Pulmonary artery endothelial cell (primary cell): ENCODE data around the gene BRD3. TPM values are rescaled to one million over a fixed set of nuclear protein-coding genes. Genes with fewer than 3 reads are reported as not detected.
"Not testable (repeated sequence)": the region's sequence is repeated elsewhere in the genome, so short reads cannot be mapped to it uniquely, and the experiment has no call there.

Source experiments
- DNase-seq: peaks from one replicate; pipeline ENCODE4 v3.0.0-alpha.2; 2011; ENCODE audit warnings: low read depth, low spot score
- total RNA-seq: library from RNA; depleted of rRNA; stranded (reverse); fragments of >200 nt; gene quantifications from 2 replicates; pipeline ENCODE4 v1.2.3, GENCODE V29; 2014

Gene BRD3
- total RNA-seq, 1 donor from 2014 or later = 10.0 TPM

DNA sequence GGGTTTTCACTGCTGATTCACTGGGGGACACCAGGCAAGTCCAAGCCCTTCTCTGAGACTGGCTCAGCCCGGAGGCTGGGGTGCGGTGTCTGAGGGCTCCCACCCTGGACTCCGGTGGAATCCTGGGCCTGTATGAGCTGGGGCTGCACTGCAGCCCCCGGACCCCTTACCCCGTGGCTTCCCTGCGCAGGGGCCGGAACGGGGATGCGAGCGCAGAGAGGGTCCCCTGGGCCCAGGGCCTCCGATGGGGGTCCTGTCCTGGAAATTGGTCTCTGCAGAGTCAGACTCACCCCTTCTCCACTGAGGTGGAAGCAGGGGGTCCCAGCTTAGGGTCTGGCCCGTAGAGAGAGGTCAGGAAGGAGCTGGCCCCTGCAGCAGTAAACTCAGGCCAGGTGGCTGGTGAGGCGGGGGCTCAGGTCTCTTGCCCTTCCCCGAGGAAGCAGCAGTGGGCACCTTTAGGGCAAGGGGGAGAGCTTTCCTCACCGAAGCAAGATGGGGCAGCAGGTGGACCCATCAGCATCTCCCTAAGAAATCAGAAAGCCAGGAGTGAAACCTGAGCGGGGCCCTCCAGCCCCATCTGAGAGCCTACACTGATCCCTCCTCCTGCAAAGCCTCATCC, 74.1 kb downstream of the BRD3 start:
- no peak for DNase-seq

DNA sequence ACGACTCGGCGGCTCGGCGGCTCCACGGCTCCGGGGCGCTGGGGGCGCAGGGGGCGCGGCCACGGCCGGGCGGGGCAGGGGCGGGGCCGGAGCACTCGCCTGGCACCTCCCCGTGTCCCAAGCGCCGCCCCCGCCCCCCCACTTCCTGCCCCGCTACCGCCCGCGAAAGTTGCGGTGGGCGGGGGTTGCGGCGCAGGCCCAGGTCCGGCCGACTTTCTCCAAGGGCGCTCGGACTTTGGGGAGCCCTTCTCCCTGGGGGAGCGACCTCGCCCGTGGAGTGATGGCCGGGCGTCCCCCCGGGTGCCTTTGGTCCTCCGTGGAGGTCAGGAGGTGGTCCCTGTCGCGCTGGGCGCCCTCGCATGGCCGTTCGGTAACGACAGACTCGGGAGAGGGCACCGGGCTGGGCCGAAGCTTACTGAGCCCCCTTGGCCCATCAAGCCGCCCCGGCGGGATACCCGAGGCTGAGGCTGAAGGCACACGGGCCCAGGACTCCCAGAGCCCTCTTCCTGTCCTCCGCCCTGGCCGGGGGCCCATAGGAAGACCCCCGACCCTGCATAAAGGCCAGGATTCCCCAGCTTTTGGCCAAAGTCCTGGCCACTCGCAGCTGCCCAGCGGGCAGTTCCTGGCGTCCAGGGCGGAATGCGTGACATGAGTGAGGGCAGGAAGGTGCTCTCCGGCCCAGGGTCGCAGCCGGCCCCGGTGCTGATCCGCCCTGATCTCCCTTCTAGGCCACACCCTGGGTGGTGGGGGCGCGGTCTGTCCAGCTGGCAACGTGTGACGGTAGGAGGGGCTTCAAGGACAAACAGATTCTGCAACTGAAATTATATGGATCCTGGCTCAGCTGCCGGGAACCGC, 74.8 kb downstream of the BRD3 start:
- DNase-seq = no peak

GRCh38 chr9:133991964-133992779, 75.7 kb downstream of the BRD3 start, which contains the start of gene VAV2:
Gene VAV2, minus strand, starts transcription at chr9:133992324. Its CDS starts 46 bp downstream, at chr9:133992278.
- no peak for DNase-seq

- no peak for DNase-seq
Observed at GRCh38 chr9:133991214-133991921, 76.5 kb downstream of the BRD3 start.

DNA sequence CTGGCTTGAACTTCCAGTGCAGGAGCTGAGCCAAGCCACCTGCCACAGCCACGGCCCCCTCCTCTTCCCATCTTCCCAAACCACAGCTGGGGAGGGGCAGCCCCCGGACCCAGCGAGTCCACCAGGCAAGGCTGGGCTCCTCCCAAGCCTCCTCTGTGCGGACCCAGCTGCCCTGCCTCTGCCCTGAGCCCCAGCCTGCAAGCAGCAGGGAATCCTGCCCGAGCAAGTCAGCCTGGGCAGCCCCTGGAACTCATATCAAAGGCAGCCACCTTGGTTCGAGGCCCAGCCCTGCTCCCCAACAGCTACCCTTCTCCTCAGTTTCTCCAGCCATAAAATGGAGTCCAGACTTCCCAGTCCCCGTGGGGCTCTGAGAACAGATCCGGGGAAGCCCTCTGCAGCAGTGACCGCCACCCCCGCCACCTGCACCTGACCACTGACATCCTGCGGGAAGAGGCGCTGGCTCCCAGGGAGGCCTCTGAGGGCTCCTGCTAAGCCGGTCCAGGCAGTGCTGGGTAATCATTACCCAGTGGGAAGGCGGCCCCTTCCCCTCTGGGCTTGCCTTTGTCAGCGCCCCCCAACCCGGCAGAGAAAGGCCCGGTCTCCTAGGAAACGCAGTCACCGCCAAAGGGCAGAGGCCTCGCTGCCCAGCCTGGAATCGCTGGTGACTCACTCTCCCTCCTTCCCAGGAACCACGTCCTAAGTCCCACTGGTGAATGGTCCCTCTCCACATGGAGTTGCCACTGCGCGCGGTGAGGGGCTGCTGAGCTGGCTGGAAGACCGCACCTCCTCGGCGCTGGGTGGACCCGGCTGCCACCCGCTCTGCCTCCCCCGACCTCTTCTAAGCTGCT, 77.2 kb downstream of the BRD3 start:
- DNase-seq = peak; percentile 37

DNA sequence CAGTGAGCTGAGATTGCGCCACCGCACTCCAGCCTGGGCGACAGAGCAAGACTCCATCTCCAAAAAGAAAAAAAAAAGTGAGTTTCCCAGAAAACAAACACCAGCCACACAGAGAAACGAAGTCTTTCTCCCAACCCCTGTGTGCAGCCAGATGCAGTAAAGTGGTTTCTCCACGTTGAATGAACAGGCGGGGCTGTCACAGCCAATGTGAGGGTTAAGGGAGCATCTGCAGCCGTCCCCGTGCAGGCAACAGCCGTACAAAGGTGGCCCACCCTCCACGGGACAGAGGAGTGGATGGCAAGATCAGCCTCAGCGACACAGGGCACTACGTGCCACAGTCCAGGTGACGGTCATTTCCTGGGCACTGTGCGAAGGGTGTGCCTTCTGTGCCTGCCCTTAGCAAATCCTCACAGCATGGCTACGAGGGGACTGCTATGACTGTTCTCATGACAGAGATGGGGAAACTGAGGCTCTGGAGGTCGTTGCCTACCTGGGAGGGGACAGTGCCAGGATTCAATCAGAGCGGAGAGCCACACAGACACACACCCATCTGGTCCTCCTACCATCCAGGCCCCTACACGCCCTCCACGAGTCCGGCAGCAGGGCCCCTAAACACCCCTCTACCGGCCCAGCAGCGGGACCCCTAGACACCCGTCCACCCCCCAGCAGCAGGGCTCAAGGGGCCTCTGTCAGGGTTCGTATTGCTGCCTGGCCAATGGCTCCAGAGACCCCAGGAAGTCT, 78.0 kb downstream of the BRD3 start:
- DNase-seq = no peak

DNA sequence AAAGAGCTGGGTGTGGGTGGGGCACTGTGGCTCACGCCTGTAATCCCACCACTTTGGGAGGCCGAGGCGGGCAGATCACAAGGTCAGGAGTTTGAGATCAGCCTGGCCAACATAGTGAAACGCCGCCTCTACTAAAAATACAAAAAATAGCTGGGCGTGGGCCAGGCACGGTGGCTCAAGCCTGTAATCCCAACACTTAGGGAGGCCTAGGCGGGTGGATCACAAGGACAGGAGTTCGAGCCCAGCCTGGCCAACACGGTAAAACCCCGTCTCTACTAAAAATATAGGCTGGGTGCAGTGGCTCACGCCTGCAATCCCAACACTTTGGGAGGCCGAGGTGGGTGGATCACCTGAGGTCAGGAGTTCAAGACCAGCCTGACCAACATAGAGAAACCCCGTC, 79.1 kb downstream of the BRD3 start:
- DNase-seq = not testable (repeated sequence)

GRCh38 chr9:133987946-133988665, 79.7 kb downstream of the BRD3 start:
- DNase-seq = no peak

GRCh38 chr9:133987446-133987788, 80.4 kb downstream of the BRD3 start:
- no peak for DNase-seq

DNA sequence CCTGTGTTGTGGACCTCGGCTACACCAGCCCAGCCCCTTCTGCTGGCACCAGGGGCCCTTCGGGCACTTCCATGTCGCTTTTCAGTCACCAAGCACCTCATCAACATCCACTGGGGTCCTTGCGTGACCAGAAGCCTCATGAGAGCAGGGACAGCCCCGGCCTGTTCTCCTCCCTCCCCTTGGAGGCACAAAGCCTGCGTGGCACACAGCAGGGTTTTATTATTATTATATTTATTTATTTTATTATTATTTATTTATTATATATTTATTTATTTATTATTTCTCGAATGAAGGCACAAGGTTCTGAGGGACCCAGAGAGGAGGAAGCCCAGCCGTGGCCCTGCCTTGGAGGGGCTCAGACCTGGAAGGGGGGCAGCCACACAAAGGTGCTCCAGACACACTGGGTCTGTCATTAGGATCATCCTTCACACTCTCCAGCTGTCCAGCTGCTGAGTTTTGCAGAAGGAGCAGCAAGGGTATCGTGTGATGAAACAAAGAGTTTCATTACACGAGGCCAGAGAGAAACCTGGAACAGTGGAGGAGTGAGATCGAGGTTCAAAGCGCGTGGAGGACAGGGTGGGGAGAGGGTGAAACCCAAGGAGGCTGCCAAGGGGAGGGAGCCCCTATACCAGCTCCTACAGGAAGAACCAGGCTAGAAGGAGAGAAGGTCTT, 80.9 kb downstream of the BRD3 start:
- no peak for DNase-seq

DNA sequence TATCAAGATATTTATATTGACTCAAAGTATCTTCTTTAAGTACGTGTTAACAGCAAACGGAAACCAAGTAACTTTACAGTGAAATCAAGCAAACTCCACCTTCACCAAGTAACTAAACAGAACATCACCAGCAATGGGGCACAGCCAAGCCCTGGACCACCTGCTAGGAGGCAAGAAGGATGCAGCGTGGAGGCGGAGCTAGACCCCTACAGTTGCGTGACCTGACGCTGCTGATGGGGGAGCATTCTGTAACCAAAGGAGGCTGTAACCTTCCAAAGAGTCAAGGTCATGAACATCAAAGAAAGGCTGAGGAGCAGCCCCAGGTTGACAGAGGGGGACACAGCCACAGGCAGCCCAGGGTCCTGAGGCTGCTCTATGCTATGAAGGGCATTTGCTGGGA, 81.8 kb downstream of the BRD3 start:
- DNase-seq = no peak

GRCh38 chr9:133982971-133983720, 84.7 kb downstream of the BRD3 start:
- DNase-seq = no peak

- no peak for DNase-seq
Observed at GRCh38 chr9:133981958-133982681, 85.7 kb downstream of the BRD3 start.

DNA sequence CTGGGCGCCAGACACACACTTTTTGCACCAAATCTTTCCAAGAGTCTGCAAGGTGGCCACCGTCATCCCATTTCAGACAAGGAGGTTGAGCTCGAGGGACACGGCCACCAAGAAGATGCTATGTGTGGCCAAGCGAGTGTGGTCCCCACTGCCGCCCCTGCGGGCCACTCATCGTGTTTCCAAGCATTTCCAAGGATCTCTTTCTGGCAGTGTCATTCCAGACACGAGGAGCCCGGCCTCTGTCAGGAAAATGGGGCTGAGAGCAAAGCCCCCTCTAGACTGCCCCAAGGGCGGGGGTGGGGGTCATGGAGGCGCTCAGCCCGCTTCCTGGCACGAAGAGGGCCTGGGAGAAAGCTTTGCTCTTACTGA, 86.3 kb downstream of the BRD3 start:
- no peak for DNase-seq

DNA sequence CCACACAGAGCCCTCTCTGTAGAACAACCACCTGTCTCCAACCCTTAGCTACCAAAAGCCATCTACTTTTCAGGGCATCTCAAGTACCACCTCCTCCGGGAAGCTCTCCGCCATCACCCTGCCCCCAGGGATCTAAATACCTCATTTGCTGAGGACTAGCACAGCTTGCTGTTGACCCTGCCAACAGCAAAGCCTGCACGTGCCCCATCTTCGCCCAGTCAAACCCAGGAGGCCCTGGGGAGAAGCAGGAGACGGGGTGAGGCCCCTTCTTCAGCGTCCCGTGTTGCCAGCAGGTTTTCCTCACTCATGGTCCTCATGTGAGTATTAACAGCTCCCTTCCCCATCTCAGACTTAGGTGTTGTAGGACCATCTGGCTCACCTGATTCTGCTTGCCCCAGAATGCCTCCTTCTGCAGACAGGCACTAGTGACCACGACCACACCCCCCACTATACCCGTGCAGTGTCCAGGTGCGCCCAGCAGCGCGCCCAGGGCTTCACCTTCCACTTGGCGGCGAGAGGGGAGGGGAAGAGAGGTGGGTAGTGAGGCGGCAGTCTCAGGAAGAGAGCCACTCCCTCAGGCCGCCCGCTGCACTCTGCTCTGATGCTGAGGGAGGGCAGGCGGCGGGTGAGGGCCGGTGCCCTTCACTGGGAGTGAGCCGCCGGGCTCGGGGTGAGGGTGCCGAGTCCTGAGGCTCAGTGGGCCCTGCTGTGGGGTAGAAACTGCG, 86.8 kb downstream of the BRD3 start:
- DNase-seq = no peak
